MCF 10A (cell line): ENCODE data around the gene SLC25A26. TPM values are rescaled to one million over a fixed set of nuclear protein-coding genes. Genes with fewer than 3 reads are reported as not detected.

Experiments
- BruUV-seq: library from RNA; stranded (reverse); fragments of 400-500 nt; replicated peaks from 2 replicates; lab custom pipeline; 2021; lab: Mats Ljungman, UMichigan
- CTCF ChIA-PET: fragments of 300-600 bp; sonication (Branson Sonifier 250); formaldehyde crosslinking; extraction: SDS; loops from one replicate; lab custom pipeline; 2021; ENCODE audit warnings: antibody characterized with exemption, inconsistent platforms; lab: Yijun Ruan, JAX
- POLR2A ChIA-PET: fragments of 300-600, 350-650 bp; sonication (Branson Sonifier 250); formaldehyde crosslinking; extraction: SDS; loops from one replicate; lab custom pipeline; 2020; ENCODE audit warnings: antibody characterized with exemption, inconsistent platforms; lab: Yijun Ruan, JAX
- DNase-seq: peaks from one replicate; pipeline ENCODE4 v3.0.0-alpha.2; 2018; ENCODE audit not compliant: unreplicated experiment
- H3K27ac Mint-ChIP-seq: one replicate; pipeline ENCODE4 v1.8.0; 2022; ENCODE audit warnings: mild to moderate bottlenecking, low read depth, mixed read lengths; ENCODE audit not compliant: unreplicated experiment
- H3K27me3 Mint-ChIP-seq: one replicate; pipeline ENCODE4 v1.8.0; 2022; ENCODE audit warnings: mixed read lengths; ENCODE audit not compliant: insufficient read depth, unreplicated experiment
- H3K36me3 Mint-ChIP-seq: one replicate; pipeline ENCODE4 v1.8.0; 2022; ENCODE audit warnings: mild to moderate bottlenecking, moderate library complexity, mixed read lengths; ENCODE audit not compliant: insufficient read depth, unreplicated experiment
- H3K4me1 Mint-ChIP-seq: one replicate; pipeline ENCODE4 v1.8.0; 2022; ENCODE audit warnings: mixed read lengths; ENCODE audit not compliant: insufficient read depth, unreplicated experiment
- H3K4me3 Mint-ChIP-seq: one replicate; pipeline ENCODE4 v1.8.0; 2022; ENCODE audit warnings: mild to moderate bottlenecking, moderate library complexity, mixed read lengths; ENCODE audit not compliant: unreplicated experiment
- H3K9me3 Mint-ChIP-seq: one replicate; pipeline ENCODE4 v1.8.0; 2022; ENCODE audit warnings: mixed read lengths; ENCODE audit not compliant: unreplicated experiment
- CTCF ChIP-seq: fragments of 200-600 bp; IDR thresholded peaks from one replicate; pipeline ENCODE4 v1.8.0; 2022; ENCODE audit warnings: antibody characterized with exemption, mild to moderate bottlenecking; ENCODE audit not compliant: unreplicated experiment
- intact Hi-C: fragments of 100-400 bp; cut with micrococcal nuclease; formaldehyde crosslinking; loops from 2 replicates; pipeline ENCODE4 v1.14.1; 2022
- total RNA-seq: library from RNA; stranded (reverse); gene quantifications from 2 replicates; pipeline ENCODE4 v1.2.3, GENCODE V29; 2022

The SLC25A26 gene
- total RNA-seq, 1 experiment from 2014 or later: 24.8 TPM

GRCh38 chr3:66354001-66354400 lies 133.2 kb downstream of the SLC25A26 start:
- no peak overlapping the region for H3K4me3 Mint-ChIP-seq
- H3K4me1 Mint-ChIP-seq: peaks cover 6% of the 10 kb centered on the region
- no peaks in the 10 kb centered on the region for H3K36me3 Mint-ChIP-seq
- CTCF ChIA-PET: interaction anchor here (0.6 to 0.7 kb wide), 7 partner anchors 19 to 1109 kb away, joined by 3 to 7 read pairs (median 3); no protein-coding TSS in a partner anchor
- POLR2A ChIA-PET: no interaction called here
- intact Hi-C loops: no loop called here
- no peak overlapping the region for H3K27ac Mint-ChIP-seq
- no TSS peak for BruUV-seq
- H3K27me3 Mint-ChIP-seq: no peaks in the 10 kb centered on the region
- no peaks in the 10 kb centered on the region for H3K9me3 Mint-ChIP-seq
- DNase-seq: no peak
- TF ChIP-seq CTCF: no peak

DNA sequence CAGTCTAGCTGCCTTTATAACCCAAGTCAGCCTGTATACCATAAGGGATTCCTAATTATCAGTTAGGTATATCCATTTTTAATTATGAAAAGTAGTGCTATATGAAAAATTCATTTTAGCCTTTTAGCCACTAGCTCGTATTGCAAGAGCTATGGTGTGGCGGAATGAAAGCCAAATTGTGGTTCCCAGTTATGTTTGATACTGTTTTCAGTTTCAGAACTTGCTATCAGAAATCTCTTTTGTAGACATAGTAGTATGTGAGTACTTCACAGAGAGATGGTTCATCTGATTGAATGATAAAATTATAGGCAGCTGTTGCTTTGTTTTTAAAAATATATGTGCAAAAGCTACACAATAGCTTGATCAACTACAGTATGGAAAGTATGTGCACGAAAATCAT lies 134.6 kb downstream of the SLC25A26 start:
- Mint-ChIP-seq H3K27me3 (no peaks in the 10 kb centered on the region), H3K36me3 (no peaks in the 10 kb centered on the region), H3K4me1 (peaks cover 5% of the 10 kb centered on the region), H3K9me3 (no peaks in the 10 kb centered on the region), H3K27ac (no peak overlapping the region), H3K4me3 (no peak overlapping the region)
- DNase-seq: no peak
- POLR2A ChIA-PET: no interaction called here
- TF ChIP-seq CTCF: no peak
- intact Hi-C loops: no loop called here
- BruUV-seq: no TSS peak
- CTCF ChIA-PET: interaction anchor here (0.6 to 1.8 kb wide), 3 partner anchors 25 to 144 kb away, joined by 3 to 6 read pairs (median 4); no protein-coding TSS in a partner anchor

DNA sequence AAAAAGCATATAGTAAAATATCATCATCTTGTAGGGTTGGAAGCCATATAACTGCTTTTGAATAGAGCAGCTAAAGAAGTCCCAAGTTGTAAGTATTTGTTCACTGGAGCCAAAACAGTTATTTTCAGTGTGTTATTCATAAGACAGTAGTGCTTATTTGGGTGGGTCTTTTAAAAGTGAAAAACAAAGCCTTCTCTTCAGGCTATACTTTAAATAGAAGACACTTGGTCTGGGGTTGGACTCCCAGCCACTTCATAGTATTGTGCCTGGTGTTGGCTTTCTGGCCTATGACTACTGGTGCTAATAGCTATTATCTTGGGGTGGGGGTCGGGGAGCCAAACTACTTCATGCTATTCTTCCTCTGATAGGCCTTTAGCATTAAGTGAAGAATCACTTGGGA lies 135.2 kb downstream of the SLC25A26 start:
- Mint-ChIP-seq H3K27ac (no peak overlapping the region), H3K4me3 (no peak overlapping the region), H3K9me3 (no peaks in the 10 kb centered on the region), H3K36me3 (no peaks in the 10 kb centered on the region), H3K4me1 (no peaks in the 10 kb centered on the region), H3K27me3 (no peaks in the 10 kb centered on the region)
- TF ChIP-seq CTCF: no peak
- no peak for DNase-seq
- CTCF ChIA-PET: interaction anchor here (0.6 to 1.8 kb wide), 3 partner anchors 52 to 467 kb away, joined by 3 to 6 read pairs (median 4); no protein-coding TSS in a partner anchor
- no TSS peak for BruUV-seq
- intact Hi-C loops: no loop called here
- POLR2A ChIA-PET: no interaction called here

GRCh38 chr3:66361356-66361755 lies 140.6 kb downstream of the SLC25A26 start:
- Mint-ChIP-seq H3K9me3 (no peaks in the 10 kb centered on the region), H3K27me3 (no peaks in the 10 kb centered on the region), H3K4me3 (no peak overlapping the region), H3K36me3 (peaks cover 10% of the 10 kb centered on the region), H3K4me1 (no peaks in the 10 kb centered on the region), H3K27ac (peak overlapping the region; percentile 18)
- no peak for TF ChIP-seq CTCF
- no peak for DNase-seq
- ChIA-PET CTCF (interaction anchor here (0.5 kb wide), 1 partner anchor 83 kb away, joined by 3 read pairs; no protein-coding TSS in a partner anchor), POLR2A (no interaction called here)
- intact Hi-C loops: no loop called here
- BruUV-seq: no TSS peak
